Activated naive CD4-positive, alpha-beta T cell treated with anti-CD3 and anti-CD28 coated beads for 36 hours (primary cell): ENCODE data around the gene ARHGEF38. TPM values are rescaled to one million over a fixed set of nuclear protein-coding genes. Genes with fewer than 3 reads are reported as not detected.
"Not testable (repeated sequence)": the region's sequence is repeated elsewhere in the genome, so short reads cannot be mapped to it uniquely, and the experiment has no call there.

Experiments
- CTCF ChIA-PET: fragments of 350-600 bp; sonication (Branson Sonifier 250); formaldehyde crosslinking; loops from one replicate; lab custom pipeline; 2021; ENCODE audit warnings: antibody characterized with exemption; lab: Charles Lee
- DNase-seq: peaks from one replicate; pipeline ENCODE4 v3.0.0-alpha.2; 2020
- H3K27ac Mint-ChIP-seq: one replicate; pipeline ENCODE4 v1.8.0; 2021; ENCODE audit warnings: mild to moderate bottlenecking, mixed read lengths
- H3K27me3 Mint-ChIP-seq: one replicate; pipeline ENCODE4 v1.8.0; 2021; ENCODE audit warnings: low read depth, mixed read lengths
- H3K36me3 Mint-ChIP-seq: one replicate; pipeline ENCODE4 v1.8.0; 2021; ENCODE audit warnings: low read depth, mixed read lengths
- H3K4me1 Mint-ChIP-seq: one replicate; pipeline ENCODE4 v1.8.0; 2021; ENCODE audit warnings: low read depth, mixed read lengths
- H3K4me3 Mint-ChIP-seq: one replicate; pipeline ENCODE4 v1.8.0; 2021; ENCODE audit warnings: mild to moderate bottlenecking, moderate library complexity, mixed read lengths
- H3K9me3 Mint-ChIP-seq: one replicate; pipeline ENCODE4 v1.8.0; 2021; ENCODE audit warnings: mixed read lengths
- intact Hi-C: fragments of 100-400 bp; cut with micrococcal nuclease; formaldehyde crosslinking; loops from one replicate; pipeline ENCODE4 v1.15.1; 2023
- total RNA-seq, 2 experiments: library from RNA; stranded (reverse); gene quantifications; one replicate each; pipeline ENCODE4 v1.2.3, GENCODE V29; 2021

ARHGEF38 gene
- total RNA-seq, 2 experiments from 2014 or later = not detected

- intact Hi-C loops = no loop called here
Observed at GRCh38 chr4:105599482-105599881, 47.1 kb downstream of the ARHGEF38 start.

GRCh38 chr4:105599932-105600655, 47.7 kb downstream of the ARHGEF38 start:
- DNase-seq = no peak
- no peaks in the 10 kb centered on the region for H3K4me1 Mint-ChIP-seq
- no peaks in the 10 kb centered on the region for H3K36me3 Mint-ChIP-seq
- H3K4me3 Mint-ChIP-seq = no peak overlapping the region
- peaks cover 11% of the 10 kb centered on the region for H3K27me3 Mint-ChIP-seq
- no peaks in the 10 kb centered on the region for H3K9me3 Mint-ChIP-seq
- no peak overlapping the region for H3K27ac Mint-ChIP-seq
- intact Hi-C loops = no loop called here
- CTCF ChIA-PET = no interaction called here

More at GRCh38 chr4:105599482-105599881, 47.1 kb downstream of the ARHGEF38 start:
- Mint-ChIP-seq H3K27ac (no peak overlapping the region), H3K4me1 (no peaks in the 10 kb centered on the region), H3K27me3 (peaks cover 14% of the 10 kb centered on the region), H3K4me3 (no peak overlapping the region), H3K9me3 (no peaks in the 10 kb centered on the region), H3K36me3 (no peaks in the 10 kb centered on the region)
- CTCF ChIA-PET = no interaction called here
- DNase-seq = no peak

- Mint-ChIP-seq H3K36me3 (no peaks in the 10 kb centered on the region), H3K4me3 (no peak overlapping the region), H3K27ac (no peak overlapping the region), H3K4me1 (no peaks in the 10 kb centered on the region), H3K27me3 (peaks cover 13% of the 10 kb centered on the region), H3K9me3 (no peaks in the 10 kb centered on the region)
- CTCF ChIA-PET = no interaction called here
- intact Hi-C loops = no loop called here
- DNase-seq = no peak
Observed at GRCh38 chr4:105600951-105601350, 48.5 kb downstream of the ARHGEF38 start.

GRCh38 chr4:105601406-105601805, 49.0 kb downstream of the ARHGEF38 start:
- no peak overlapping the region for H3K27ac Mint-ChIP-seq
- CTCF ChIA-PET = interaction anchor here (1.3 kb wide), 1 partner anchor 27 kb away, joined by 3 read pairs; no protein-coding TSS in a partner anchor
- no peak overlapping the region for H3K4me3 Mint-ChIP-seq
- no peaks in the 10 kb centered on the region for H3K9me3 Mint-ChIP-seq
- DNase-seq = no peak
- H3K36me3 Mint-ChIP-seq = no peaks in the 10 kb centered on the region
- H3K27me3 Mint-ChIP-seq = peaks cover 13% of the 10 kb centered on the region
- H3K4me1 Mint-ChIP-seq = no peaks in the 10 kb centered on the region
- intact Hi-C loops = no loop called here

GRCh38 chr4:105603158-105603557, 50.7 kb downstream of the ARHGEF38 start:
- no peak for DNase-seq
- Mint-ChIP-seq H3K27ac (no peak overlapping the region), H3K4me1 (no peaks in the 10 kb centered on the region), H3K36me3 (no peaks in the 10 kb centered on the region), H3K4me3 (no peak overlapping the region), H3K27me3 (peaks cover 9% of the 10 kb centered on the region), H3K9me3 (no peaks in the 10 kb centered on the region)
- intact Hi-C loops = no loop called here
- CTCF ChIA-PET = interaction anchor here (0.8 kb wide), 1 partner anchor 9 kb away, joined by 4 read pairs; no protein-coding TSS in a partner anchor

- H3K4me1 Mint-ChIP-seq = no peaks in the 10 kb centered on the region
- H3K27me3 Mint-ChIP-seq = peaks cover 16% of the 10 kb centered on the region
- DNase-seq = no peak
- intact Hi-C loops = no loop called here
- CTCF ChIA-PET = no interaction called here
- no peaks in the 10 kb centered on the region for H3K36me3 Mint-ChIP-seq
- H3K27ac Mint-ChIP-seq = no peak overlapping the region
- H3K4me3 Mint-ChIP-seq = no peak overlapping the region
- H3K9me3 Mint-ChIP-seq = no peaks in the 10 kb centered on the region
Observed at GRCh38 chr4:105605493-105605892, 53.1 kb downstream of the ARHGEF38 start.

- DNase-seq = no peak
- Mint-ChIP-seq H3K4me1 (no peaks in the 10 kb centered on the region), H3K4me3 (no peak overlapping the region), H3K36me3 (no peaks in the 10 kb centered on the region), H3K9me3 (no peaks in the 10 kb centered on the region), H3K27me3 (peaks cover 14% of the 10 kb centered on the region), H3K27ac (no peak overlapping the region)
- CTCF ChIA-PET = no interaction called here
- intact Hi-C loops = no loop called here
Observed at GRCh38 chr4:105607876-105608275, 55.5 kb downstream of the ARHGEF38 start.

GRCh38 chr4:105609819-105610218, 57.4 kb downstream of the ARHGEF38 start:
- peaks cover 10% of the 10 kb centered on the region for H3K27me3 Mint-ChIP-seq
- H3K9me3 Mint-ChIP-seq, H3K4me3 Mint-ChIP-seq, H3K4me1 Mint-ChIP-seq, DNase-seq, H3K27ac Mint-ChIP-seq, intact Hi-C loops, H3K36me3 Mint-ChIP-seq: not testable (repeated sequence)
- CTCF ChIA-PET = interaction anchor here (1.0 kb wide), 1 partner anchor 23 kb away, joined by 4 read pairs; no protein-coding TSS in a partner anchor

GRCh38 chr4:105613306-105613705, 60.9 kb downstream of the ARHGEF38 start:
- Mint-ChIP-seq H3K27ac (no peak overlapping the region), H3K36me3 (no peaks in the 10 kb centered on the region), H3K27me3 (peaks cover 7% of the 10 kb centered on the region), H3K4me1 (no peaks in the 10 kb centered on the region), H3K9me3 (no peaks in the 10 kb centered on the region), H3K4me3 (no peak overlapping the region)
- CTCF ChIA-PET = interaction anchor here (0.6 to 1.3 kb wide), 2 partner anchors 10 to 19 kb away, joined by 3 to 4 read pairs; no protein-coding TSS in a partner anchor
- DNase-seq = no peak
- intact Hi-C loops = no loop called here

GRCh38 chr4:105619188-105619931, 66.9 kb downstream of the ARHGEF38 start:
- Mint-ChIP-seq H3K27ac (no peak overlapping the region), H3K4me3 (no peak overlapping the region), H3K9me3 (no peaks in the 10 kb centered on the region), H3K27me3 (no peaks in the 10 kb centered on the region), H3K4me1 (no peaks in the 10 kb centered on the region), H3K36me3 (no peaks in the 10 kb centered on the region)
- intact Hi-C loops = no loop called here
- DNase-seq = no peak
- CTCF ChIA-PET = interaction anchor here (0.6 kb wide), 1 partner anchor 9 kb away, joined by 3 read pairs; no protein-coding TSS in a partner anchor

GRCh38 chr4:105620640-105621323, 68.4 kb downstream of the ARHGEF38 start:
- DNase-seq = no peak
- CTCF ChIA-PET = no interaction called here
- intact Hi-C loops = no loop called here
- no peaks in the 10 kb centered on the region for H3K9me3 Mint-ChIP-seq
- no peak overlapping the region for H3K4me3 Mint-ChIP-seq
- no peak overlapping the region for H3K27ac Mint-ChIP-seq
- H3K36me3 Mint-ChIP-seq = no peaks in the 10 kb centered on the region
- H3K27me3 Mint-ChIP-seq = no peaks in the 10 kb centered on the region
- H3K4me1 Mint-ChIP-seq = no peaks in the 10 kb centered on the region

- intact Hi-C loops = no loop called here
- Mint-ChIP-seq H3K27me3 (peaks cover 3% of the 10 kb centered on the region), H3K9me3 (no peaks in the 10 kb centered on the region), H3K4me1 (no peaks in the 10 kb centered on the region), H3K4me3 (no peak overlapping the region), H3K27ac (no peak overlapping the region), H3K36me3 (no peaks in the 10 kb centered on the region)
- DNase-seq = no peak
- CTCF ChIA-PET = no interaction called here
Observed at GRCh38 chr4:105622269-105622668, 69.8 kb downstream of the ARHGEF38 start.
